Measurements from ENCODE around the gene KITLG.

DNA sequence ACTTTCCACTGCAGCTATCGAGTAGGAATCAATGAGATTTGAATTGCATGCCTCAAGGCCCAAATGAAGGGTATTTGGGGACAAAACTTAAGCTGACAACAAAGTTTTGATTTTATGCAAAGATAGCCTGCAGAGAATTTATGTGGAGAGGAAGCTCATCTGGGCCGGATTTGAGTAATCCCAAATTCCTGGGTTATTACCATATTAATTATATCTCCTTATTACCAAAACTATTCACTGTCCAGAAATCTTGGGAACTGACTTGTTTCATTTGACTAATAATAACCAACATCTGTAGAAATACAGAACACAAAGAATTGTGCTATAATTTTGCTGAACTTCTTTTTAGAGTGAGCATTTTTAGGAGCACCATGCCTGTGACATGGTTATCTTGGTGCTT lies 70.4 kb downstream of the KITLG start:
- TF ChIP-seq, protein P1, sequence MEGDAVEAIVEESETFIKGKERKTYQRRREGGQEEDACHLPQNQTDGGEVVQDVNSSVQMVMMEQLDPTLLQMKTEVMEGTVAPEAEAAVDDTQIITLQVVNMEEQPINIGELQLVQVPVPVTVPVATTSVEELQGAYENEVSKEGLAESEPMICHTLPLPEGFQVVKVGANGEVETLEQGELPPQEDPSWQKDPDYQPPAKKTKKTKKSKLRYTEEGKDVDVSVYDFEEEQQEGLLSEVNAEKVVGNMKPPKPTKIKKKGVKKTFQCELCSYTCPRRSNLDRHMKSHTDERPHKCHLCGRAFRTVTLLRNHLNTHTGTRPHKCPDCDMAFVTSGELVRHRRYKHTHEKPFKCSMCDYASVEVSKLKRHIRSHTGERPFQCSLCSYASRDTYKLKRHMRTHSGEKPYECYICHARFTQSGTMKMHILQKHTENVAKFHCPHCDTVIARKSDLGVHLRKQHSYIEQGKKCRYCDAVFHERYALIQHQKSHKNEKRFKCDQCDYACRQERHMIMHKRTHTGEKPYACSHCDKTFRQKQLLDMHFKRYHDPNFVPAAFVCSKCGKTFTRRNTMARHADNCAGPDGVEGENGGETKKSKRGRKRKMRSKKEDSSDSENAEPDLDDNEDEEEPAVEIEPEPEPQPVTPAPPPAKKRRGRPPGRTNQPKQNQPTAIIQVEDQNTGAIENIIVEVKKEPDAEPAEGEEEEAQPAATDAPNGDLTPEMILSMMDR (IDR thresholded peaks at IDR 0.05), result no peak
- TF ChIP-seq EP300 (IDR thresholded peaks at IDR 0.05; ENCODE audit: low read depth), result no peak
